HCT116 (cell line): Measurements from ENCODE around the gene NPFFR1. TPM values are rescaled to one million over a fixed set of nuclear protein-coding genes. Genes with fewer than 3 reads are reported as not detected.

Source experiments
- EGR1 ChIP-seq: IDR thresholded peaks from 2 replicates; pipeline ENCODE4 v1.6.1; 2012; ENCODE audit warnings: low read depth
- FOSL1 ChIP-seq: IDR thresholded peaks from 2 replicates; pipeline ENCODE4 v1.6.1; 2012; ENCODE audit warnings: low read depth
- MAX ChIP-seq: IDR thresholded peaks from 2 replicates; pipeline ENCODE4 v1.6.1; 2012
- SIN3A ChIP-seq: IDR thresholded peaks from 2 replicates; pipeline ENCODE4 v1.6.1; 2012; ENCODE audit warnings: low read depth
- SRF ChIP-seq: IDR thresholded peaks from 2 replicates; pipeline ENCODE4 v1.6.1; 2012; ENCODE audit warnings: low read depth
- TCF7L2 ChIP-seq: IDR thresholded peaks from 2 replicates; pipeline ENCODE4 v1.7.0; 2011; ENCODE audit warnings: borderline replicate concordance, inconsistent platforms; ENCODE audit not compliant: insufficient read depth, insufficient read length; ENCODE audit errors: extremely low read depth
- total RNA-seq: library from RNA; stranded (reverse); gene quantifications from one replicate; pipeline ENCODE4 v1.2.1, GENCODE V29; 2021; ENCODE audit not compliant: unreplicated experiment
- TF ChIP-seq, protein P1 (sequence below): IDR thresholded peaks from 2 replicates; pipeline ENCODE4 v1.6.1; 2012; ENCODE audit warnings: low read depth
- TF ChIP-seq, protein P2 (sequence below): IDR thresholded peaks from 2 replicates; pipeline ENCODE4 v1.6.1; 2011; ENCODE audit warnings: mild to moderate bottlenecking, low read length, moderate library complexity; ENCODE audit not compliant: insufficient replicate concordance; ENCODE audit errors: extremely low read depth

Gene NPFFR1
- total RNA-seq, 1 experiment from 2014 or later = 0.02 TPM

GRCh38 chr10:70222340-70222794 is 61.4 kb downstream of the NPFFR1 start (continued):
- TF ChIP-seq, protein P1, sequence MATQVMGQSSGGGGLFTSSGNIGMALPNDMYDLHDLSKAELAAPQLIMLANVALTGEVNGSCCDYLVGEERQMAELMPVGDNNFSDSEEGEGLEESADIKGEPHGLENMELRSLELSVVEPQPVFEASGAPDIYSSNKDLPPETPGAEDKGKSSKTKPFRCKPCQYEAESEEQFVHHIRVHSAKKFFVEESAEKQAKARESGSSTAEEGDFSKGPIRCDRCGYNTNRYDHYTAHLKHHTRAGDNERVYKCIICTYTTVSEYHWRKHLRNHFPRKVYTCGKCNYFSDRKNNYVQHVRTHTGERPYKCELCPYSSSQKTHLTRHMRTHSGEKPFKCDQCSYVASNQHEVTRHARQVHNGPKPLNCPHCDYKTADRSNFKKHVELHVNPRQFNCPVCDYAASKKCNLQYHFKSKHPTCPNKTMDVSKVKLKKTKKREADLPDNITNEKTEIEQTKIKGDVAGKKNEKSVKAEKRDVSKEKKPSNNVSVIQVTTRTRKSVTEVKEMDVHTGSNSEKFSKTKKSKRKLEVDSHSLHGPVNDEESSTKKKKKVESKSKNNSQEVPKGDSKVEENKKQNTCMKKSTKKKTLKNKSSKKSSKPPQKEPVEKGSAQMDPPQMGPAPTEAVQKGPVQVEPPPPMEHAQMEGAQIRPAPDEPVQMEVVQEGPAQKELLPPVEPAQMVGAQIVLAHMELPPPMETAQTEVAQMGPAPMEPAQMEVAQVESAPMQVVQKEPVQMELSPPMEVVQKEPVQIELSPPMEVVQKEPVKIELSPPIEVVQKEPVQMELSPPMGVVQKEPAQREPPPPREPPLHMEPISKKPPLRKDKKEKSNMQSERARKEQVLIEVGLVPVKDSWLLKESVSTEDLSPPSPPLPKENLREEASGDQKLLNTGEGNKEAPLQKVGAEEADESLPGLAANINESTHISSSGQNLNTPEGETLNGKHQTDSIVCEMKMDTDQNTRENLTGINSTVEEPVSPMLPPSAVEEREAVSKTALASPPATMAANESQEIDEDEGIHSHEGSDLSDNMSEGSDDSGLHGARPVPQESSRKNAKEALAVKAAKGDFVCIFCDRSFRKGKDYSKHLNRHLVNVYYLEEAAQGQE = no peak
- TF ChIP-seq MAX (peak; percentile 1; the same call in 1 of the 2 replicates), TCF7L2 (no peak), EGR1 (no peak), FOSL1 (peak; percentile 82), SIN3A (no peak), SRF (peak; percentile 91)
- TF ChIP-seq, protein P2, sequence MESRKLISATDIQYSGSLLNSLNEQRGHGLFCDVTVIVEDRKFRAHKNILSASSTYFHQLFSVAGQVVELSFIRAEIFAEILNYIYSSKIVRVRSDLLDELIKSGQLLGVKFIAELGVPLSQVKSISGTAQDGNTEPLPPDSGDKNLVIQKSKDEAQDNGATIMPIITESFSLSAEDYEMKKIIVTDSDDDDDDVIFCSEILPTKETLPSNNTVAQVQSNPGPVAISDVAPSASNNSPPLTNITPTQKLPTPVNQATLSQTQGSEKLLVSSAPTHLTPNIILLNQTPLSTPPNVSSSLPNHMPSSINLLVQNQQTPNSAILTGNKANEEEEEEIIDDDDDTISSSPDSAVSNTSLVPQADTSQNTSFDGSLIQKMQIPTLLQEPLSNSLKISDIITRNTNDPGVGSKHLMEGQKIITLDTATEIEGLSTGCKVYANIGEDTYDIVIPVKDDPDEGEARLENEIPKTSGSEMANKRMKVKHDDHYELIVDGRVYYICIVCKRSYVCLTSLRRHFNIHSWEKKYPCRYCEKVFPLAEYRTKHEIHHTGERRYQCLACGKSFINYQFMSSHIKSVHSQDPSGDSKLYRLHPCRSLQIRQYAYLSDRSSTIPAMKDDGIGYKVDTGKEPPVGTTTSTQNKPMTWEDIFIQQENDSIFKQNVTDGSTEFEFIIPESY = no peak
